ENCODE measurements around the gene AK1.

The AK1 gene

GRCh38 chr9:127907867-127908659 is 30.6 kb upstream of the AK1 start:
- no peak for DNase-seq

GRCh38 chr9:127905788-127906191 is 28.3 kb upstream of the AK1 start:
- peak; percentile 73 for DNase-seq

GRCh38 chr9:127905004-127905728 is 27.7 kb upstream of the AK1 start:
- DNase-seq: peak; percentile 76

- no peak for DNase-seq
These were observed 27.1 kb upstream of the AK1 start for GRCh38 chr9:127904561-127905003.

- peak; percentile 90 for DNase-seq
These were observed 26.3 kb upstream of the AK1 start for GRCh38 chr9:127903557-127904475.

- peak; percentile 89 for DNase-seq
These were observed 21.9 kb upstream of the AK1 start, which contains the start of gene ST6GALNAC6 for GRCh38 chr9:127899128-127899943. Gene ST6GALNAC6, minus strand, starts transcription at chr9:127899603. Its CDS starts 1,622 bp downstream, at chr9:127897981.

- DNase-seq: peak; percentile 62
These were observed 21.1 kb upstream of the AK1 start for GRCh38 chr9:127898433-127899127.

GRCh38 chr9:127897193-127897692 is 19.8 kb upstream of the AK1 start:
- peak; percentile 76 for DNase-seq

- no peak for DNase-seq
These were observed 19.1 kb upstream of the AK1 start for GRCh38 chr9:127896395-127897192.

- DNase-seq: no peak
These were observed 18.3 kb upstream of the AK1 start for GRCh38 chr9:127895811-127896210.

GRCh38 chr9:127893392-127893791 is 15.9 kb upstream of the AK1 start:
- no peak for DNase-seq

- DNase-seq: no peak
These were observed 15.4 kb upstream of the AK1 start for GRCh38 chr9:127892831-127893230.

- DNase-seq: no peak
These were observed 12.6 kb upstream of the AK1 start for GRCh38 chr9:127890053-127890452.

GRCh38 chr9:127887792-127888191 is 10.3 kb upstream of the AK1 start:
- DNase-seq: no peak

GRCh38 chr9:127886401-127886972 is 9.0 kb upstream of the AK1 start:
- no peak for DNase-seq

- DNase-seq: no peak
These were observed 8.2 kb upstream of the AK1 start for GRCh38 chr9:127885508-127886281.

GRCh38 chr9:127884976-127885490 is 7.6 kb upstream of the AK1 start:
- no peak for DNase-seq

- DNase-seq: no peak
These were observed 7.0 kb upstream of the AK1 start for GRCh38 chr9:127884427-127884911.

GRCh38 chr9:127883959-127884358 is 6.5 kb upstream of the AK1 start:
- DNase-seq: no peak
